IMR-90 (cell line): ENCODE results near the gene SCNN1B. TPM values are rescaled to one million over a fixed set of nuclear protein-coding genes. Genes with fewer than 3 reads are reported as not detected.

Experiments used
- ATAC-seq: fragments of 200-7000 bp; cut with Tn5 transposase; 2 replicates; pipeline ENCODE4 v1.9.1; 2020; ENCODE audit warnings: low read depth, mild to moderate bottlenecking, moderate library complexity
- BruUV-seq: library from RNA; stranded (reverse); fragments of 400-500 nt; replicated peaks from 2 replicates; lab custom pipeline; 2021; lab: Mats Ljungman, UMichigan
- CTCF ChIA-PET: fragments of 300-600 bp; formaldehyde crosslinking; extraction: SDS; loops from one replicate; lab custom pipeline; 2021; ENCODE audit warnings: antibody characterized with exemption; lab: Yijun Ruan, JAX
- POLR2A ChIA-PET: fragments of 300-600 bp; sonication (Branson Sonifier 250); formaldehyde crosslinking; loops from one replicate; lab custom pipeline; 2022; ENCODE audit warnings: antibody characterized with exemption; ENCODE audit not compliant: unreplicated experiment; lab: Charles Lee
- DNase-seq: peaks from one replicate; pipeline ENCODE4 v3.0.0; 2013
- H2AFZ ChIP-seq: replicated peaks from 2 replicates; pipeline ENCODE3; 2013; ENCODE audit warnings: low read length, mild to moderate bottlenecking; ENCODE audit not compliant: poor library complexity
- H2AK5ac ChIP-seq: 2 replicates; pipeline ENCODE4 v1.6.1; 2013; ENCODE audit warnings: low read depth, low read length, inconsistent platforms
- H2AK9ac ChIP-seq: replicated peaks from 2 replicates; pipeline ENCODE3; 2013; ENCODE audit warnings: mild to moderate bottlenecking, low read depth, low read length, moderate library complexity; ENCODE audit not compliant: poor library complexity
- H2BK120ac ChIP-seq: 2 replicates; pipeline ENCODE4 v1.6.1; 2013; ENCODE audit warnings: low read depth, low read length, inconsistent platforms
- H2BK15ac ChIP-seq: 3 replicates; pipeline ENCODE4 v1.6.1; 2013; ENCODE audit warnings: low read depth, low read length, inconsistent platforms
- H2BK20ac ChIP-seq: 2 replicates; pipeline ENCODE4 v1.6.1; 2013; ENCODE audit warnings: low read depth, mild to moderate bottlenecking, inconsistent platforms, low read length, moderate library complexity
- H2BK5ac ChIP-seq: 2 replicates; pipeline ENCODE4 v1.6.1; 2013; ENCODE audit warnings: mild to moderate bottlenecking, low read depth, low read length, inconsistent platforms; ENCODE audit not compliant: poor library complexity, severe bottlenecking
- H3K14ac ChIP-seq: replicated peaks from 2 replicates; pipeline ENCODE4 v1.6.1; 2013; ENCODE audit warnings: low read depth, low read length, inconsistent platforms
- H3K18ac ChIP-seq: 2 replicates; pipeline ENCODE4 v1.6.1; 2013; ENCODE audit warnings: low read depth, low read length, control low read depth
- H3K23ac ChIP-seq: 2 replicates; pipeline ENCODE4 v1.6.1; 2013; ENCODE audit warnings: low read depth, low read length, inconsistent platforms
- H3K27ac ChIP-seq: 2 replicates; pipeline ENCODE4 v1.5.1; 2013; ENCODE audit warnings: mild to moderate bottlenecking, control low read depth, low read length; ENCODE audit not compliant: insufficient read depth
- H3K27me3 ChIP-seq: 2 replicates; pipeline ENCODE4 v1.6.1; 2013; ENCODE audit warnings: low read length; ENCODE audit not compliant: control insufficient read depth, insufficient read depth
- H3K36me3 ChIP-seq: 2 replicates; pipeline ENCODE4 v1.6.1; 2013; ENCODE audit warnings: low read length, mixed read lengths; ENCODE audit not compliant: control insufficient read depth, insufficient read depth
- H3K4ac ChIP-seq: 2 replicates; pipeline ENCODE4 v1.6.1; 2013; ENCODE audit warnings: low read depth, low read length, inconsistent platforms
- H3K4me1 ChIP-seq: 2 replicates; pipeline ENCODE4 v1.6.1; 2013; ENCODE audit warnings: low read length, mixed read lengths; ENCODE audit not compliant: control insufficient read depth, insufficient read depth
- H3K4me2 ChIP-seq: 2 replicates; pipeline ENCODE4 v1.6.1; 2013; ENCODE audit warnings: low read depth, mild to moderate bottlenecking, control low read depth, low read length, moderate library complexity
- H3K4me3 ChIP-seq: 2 replicates; pipeline ENCODE4 v1.5.1; 2013; ENCODE audit warnings: low read depth, mild to moderate bottlenecking, control low read depth, low read length, moderate library complexity; ENCODE audit not compliant: insufficient read depth
- H3K56ac ChIP-seq: 2 replicates; pipeline ENCODE4 v1.6.1; 2013; ENCODE audit warnings: low read length, inconsistent platforms; ENCODE audit not compliant: insufficient read depth; ENCODE audit errors: extremely low read depth
- H3K79me1 ChIP-seq, 2 experiments: 2 replicates each; pipeline ENCODE4 v1.6.1; 2013; ENCODE audit warnings: low read length in 2 of 2, inconsistent platforms in 1 of 2, low read depth in 1 of 2
- H3K9ac ChIP-seq: 2 replicates; pipeline ENCODE4 v1.6.1; 2013; ENCODE audit warnings: low read depth, low read length, control low read depth
- H3K9me1 ChIP-seq: 2 replicates; pipeline ENCODE4 v1.6.1; 2013; ENCODE audit warnings: low read length, inconsistent platforms; ENCODE audit not compliant: insufficient read depth
- H3K9me3 ChIP-seq: 2 replicates; pipeline ENCODE4 v1.6.1; 2013; ENCODE audit warnings: low read length; ENCODE audit not compliant: control insufficient read depth, insufficient read depth
- H4K20me1 ChIP-seq: 2 replicates; pipeline ENCODE4 v1.6.1; 2013; ENCODE audit warnings: low read length, inconsistent platforms; ENCODE audit not compliant: insufficient read depth
- H4K5ac ChIP-seq: 2 replicates; pipeline ENCODE4 v1.6.1; 2013; ENCODE audit warnings: mild to moderate bottlenecking, low read depth, low read length, control low read depth
- H4K8ac ChIP-seq, 2 experiments: 2 replicates each; pipeline ENCODE4 v1.6.1; 2013; ENCODE audit warnings: low read depth in 2 of 2, low read length in 2 of 2, control low read depth in 1 of 2, inconsistent platforms in 1 of 2
- H4K91ac ChIP-seq: 2 replicates; pipeline ENCODE4 v1.6.1; 2013; ENCODE audit warnings: low read depth, low read length, inconsistent platforms; ENCODE audit not compliant: insufficient read depth
- MXI1 ChIP-seq: IDR thresholded peaks from 2 replicates; pipeline ENCODE4 v1.6.1; 2012; ENCODE audit warnings: low read depth, mild to moderate bottlenecking, low read length, moderate library complexity, borderline replicate concordance
- WGBS, 2 experiments: methylation state at CpG; one replicate each; pipeline versions ENCODE4 v1.1.5 to v1.1.7; 2013; ENCODE audit warnings: missing lambda C conversion rate in 2 of 2; ENCODE audit not compliant: insufficient read length in 1 of 2; ENCODE audit errors: extremely low coverage in 2 of 2; 5-methylcytosine and 5-hydroxymethylcytosine counted together
- dilution Hi-C: fragments of 300-500 bp; cut with HindIII; formaldehyde crosslinking; loops from one replicate; pipeline ENCODE4 v1.14.3; 2018; ENCODE audit warnings: low sequenced_read_pairs; ENCODE audit not compliant: unreplicated experiment
- in situ Hi-C: fragments of 300-500 bp; cut with MboI; formaldehyde crosslinking; loops from 3 replicates; pipeline ENCODE4 v1.14.3; 2019; ENCODE audit warnings: low sequenced_read_pairs, inconsistent platforms, mixed read lengths
- intact Hi-C: fragments of 100-400 bp; cut with micrococcal nuclease; formaldehyde crosslinking; loops from 2 replicates; pipeline ENCODE4 v1.10.0; 2022
- polyA plus RNA-seq, 3 experiments: library from polyadenylated mRNA; depleted of rRNA; stranded (reverse); fragments of >200 nt; gene quantifications; 2 replicates each; pipeline ENCODE4 v1.2.3, GENCODE V29; 2012; ENCODE audit warnings: low replicate concordance in 1 of 3
- total RNA-seq: library from RNA; depleted of rRNA; stranded (reverse); fragments of >200 nt; gene quantifications from 2 replicates; pipeline ENCODE4 v1.2.3, GENCODE V29; 2012

SCNN1B gene
- total and polyA plus RNA-seq, 2 of the 4 experiments (the other 2 are of a cell fraction) = not detected

- dilution Hi-C loops = no loop called here
- 48% methylated on average over 4 of the region's 4 CpGs; no CpG with 5 or more reads in 1 of the 2 experiments for WGBS, 2 experiments
These were observed 25.3 kb upstream of the SCNN1B start for GRCh38 chr16:23276821-23277220.

More at GRCh38 chr16:23276821-23277220, 25.3 kb upstream of the SCNN1B start:
- Histone ChIP-seq H3K14ac (no peak overlapping the region), H3K27me3 (no peaks in the 10 kb centered on the region), H2AK5ac (no peak overlapping the region), H4K20me1 (no peaks in the 10 kb centered on the region), H3K18ac (no peak overlapping the region), H2BK15ac (no peak overlapping the region), H3K9me1 (no peaks in the 10 kb centered on the region), H4K91ac (no peak overlapping the region), H3K4me1 (no peaks in the 10 kb centered on the region), H2BK120ac (no peak overlapping the region), H2BK20ac (no peak overlapping the region), H2AFZ (no peak overlapping the region), H3K56ac (no peak overlapping the region), H3K9ac (no peak overlapping the region), H4K5ac (no peak overlapping the region), H3K4me3 (no peak overlapping the region), H3K79me1 (no peaks in the 10 kb centered on the region), H3K4ac (no peak overlapping the region), H3K23ac (no peak overlapping the region), H2BK5ac (no peak overlapping the region), H3K27ac (no peak overlapping the region), H3K36me3 (no peaks in the 10 kb centered on the region), H3K9me3 (no peaks in the 10 kb centered on the region), H2AK9ac (no peak overlapping the region), H4K8ac (no peak overlapping the region), H3K4me2 (no peak overlapping the region)
- in situ Hi-C loops (no loop called here), intact Hi-C loops (no loop called here)
- CTCF ChIA-PET = no interaction called here
- ATAC-seq = no peak
- BruUV-seq = no TSS peak
- no peak for DNase-seq
- TF ChIP-seq MXI1 = no peak
- POLR2A ChIA-PET = no interaction called here
